NCI-H1048 (cell line): ENCODE data around the gene OR2T3.
"Not testable (repeated sequence)": the region's sequence is repeated elsewhere in the genome, so short reads cannot be mapped to it uniquely, and the experiment has no call there.

ENCODE experiments used
- DNase-seq: peaks from one replicate; lab custom pipeline; 2025; lab: John Stamatoyannopoulos, UW

The OR2T3 gene, protein sequence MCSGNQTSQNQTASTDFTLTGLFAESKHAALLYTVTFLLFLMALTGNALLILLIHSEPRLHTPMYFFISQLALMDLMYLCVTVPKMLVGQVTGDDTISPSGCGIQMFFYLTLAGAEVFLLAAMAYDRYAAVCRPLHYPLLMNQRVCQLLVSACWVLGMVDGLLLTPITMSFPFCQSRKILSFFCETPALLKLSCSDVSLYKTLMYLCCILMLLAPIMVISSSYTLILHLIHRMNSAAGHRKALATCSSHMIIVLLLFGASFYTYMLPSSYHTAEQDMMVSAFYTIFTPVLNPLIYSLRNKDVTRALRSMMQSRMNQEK

DNA sequence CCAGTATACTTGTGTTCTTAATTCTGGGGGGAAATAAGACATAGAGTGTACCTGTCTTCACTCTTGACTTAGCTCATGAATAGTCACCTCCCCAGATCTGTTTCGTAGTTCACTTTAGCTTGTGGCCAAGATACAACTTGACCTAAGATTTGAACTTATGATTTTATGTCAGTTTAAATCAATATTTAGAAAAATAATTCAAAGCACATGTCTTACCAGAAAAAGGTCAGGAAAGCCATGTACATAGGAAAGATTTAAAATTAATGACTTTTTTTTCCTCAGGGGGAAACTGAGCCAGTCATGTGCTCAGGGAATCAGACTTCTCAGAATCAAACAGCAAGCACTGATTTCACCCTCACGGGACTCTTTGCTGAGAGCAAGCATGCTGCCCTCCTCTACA is at the start of gene OR2T3:
TSS of gene OR2T3 (plus strand) at position 301 of the 400 bp plus-strand sequence. CDS start at position 301, 0 bp downstream.
- DNase-seq, result not testable (repeated sequence)

DNA sequence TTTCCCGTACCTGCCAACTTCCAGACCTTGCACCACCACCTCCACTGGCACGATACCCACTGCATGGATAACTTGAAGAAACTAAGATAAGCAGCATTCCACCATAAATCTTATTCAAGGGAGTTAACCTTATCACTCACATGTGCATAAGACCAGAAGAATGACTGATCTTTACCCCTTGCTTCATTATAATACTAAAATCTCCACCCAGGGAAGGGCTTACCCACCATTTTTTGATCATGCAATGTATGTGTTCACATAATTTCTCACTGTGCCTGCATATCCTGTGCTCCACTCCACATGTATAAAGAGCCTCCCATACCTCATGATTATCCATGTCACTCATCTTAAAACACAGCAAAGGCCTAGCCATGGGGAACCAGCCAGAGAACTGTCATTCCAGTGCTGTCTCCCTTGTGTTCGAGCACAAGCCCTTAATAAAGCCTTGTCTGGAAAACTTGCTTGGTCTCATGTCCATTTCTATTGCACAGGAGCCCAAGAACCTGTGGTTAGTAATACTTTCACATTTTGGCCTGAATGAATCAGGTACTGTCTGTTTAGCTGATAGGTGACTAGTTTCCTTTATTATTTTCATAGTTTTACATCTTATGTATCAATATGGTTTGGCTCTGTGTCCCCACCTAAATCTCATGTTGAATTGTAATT is 45.5 kb upstream of the OR2T3 start:
- DNase-seq, result not testable (repeated sequence)

DNA sequence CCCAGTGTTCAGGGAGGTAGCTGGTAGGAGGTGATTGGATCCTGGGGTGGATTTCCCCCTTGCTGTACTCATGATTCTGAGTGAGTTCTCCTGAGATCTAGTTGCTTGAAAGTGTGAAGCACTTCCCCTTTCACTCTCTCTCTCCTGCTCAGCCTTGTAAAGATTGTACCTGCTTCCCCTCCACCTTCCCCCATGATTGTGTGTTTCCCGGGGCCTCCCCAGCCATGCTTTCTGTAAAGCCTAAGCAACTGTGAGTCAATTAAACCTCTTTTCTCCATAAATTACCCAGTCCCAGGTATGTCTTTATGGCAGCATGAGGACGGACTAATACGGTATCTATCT is 45.0 kb upstream of the OR2T3 start:
- not testable (repeated sequence) for DNase-seq

DNA sequence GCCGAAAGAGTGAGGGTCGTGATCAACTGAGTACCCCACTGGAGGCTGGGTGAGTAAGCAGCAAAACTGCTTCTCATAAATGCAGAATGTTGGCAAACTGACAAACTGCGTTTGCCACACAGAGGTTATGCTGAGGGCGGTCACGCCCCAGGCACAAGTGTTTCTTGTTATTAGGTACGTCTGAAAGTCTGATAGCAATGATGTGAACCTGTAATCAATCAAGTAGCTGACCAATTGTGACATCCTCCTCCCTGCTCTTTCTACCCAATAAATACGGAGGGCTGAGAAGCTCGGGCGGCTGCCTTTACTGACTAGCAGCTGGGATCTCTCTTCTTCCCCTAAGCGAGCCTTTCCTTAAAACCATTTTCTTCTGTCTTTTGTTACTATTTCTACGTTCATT is 41.5 kb upstream of the OR2T3 start:
- not testable (repeated sequence) for DNase-seq

DNA sequence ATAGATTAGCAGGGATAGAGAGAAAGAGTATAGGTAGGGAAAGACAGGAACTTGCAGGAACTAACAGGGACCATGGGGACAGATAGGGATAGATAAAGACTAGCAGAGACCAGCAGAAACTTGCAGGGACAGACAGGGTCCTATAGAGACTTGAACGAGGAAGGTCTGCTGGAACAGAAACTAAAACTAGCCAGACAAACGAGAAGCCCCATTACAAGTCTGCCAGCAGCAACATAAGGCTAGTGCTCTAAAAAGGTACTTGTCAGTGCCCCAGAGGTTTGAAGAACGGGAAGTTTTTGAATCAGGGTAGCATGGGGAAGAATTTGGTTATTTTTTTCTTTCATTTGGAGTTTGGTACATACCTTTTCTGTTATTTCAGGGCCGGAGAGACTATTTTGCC is 41.0 kb upstream of the OR2T3 start:
- DNase-seq, result not testable (repeated sequence)

DNA sequence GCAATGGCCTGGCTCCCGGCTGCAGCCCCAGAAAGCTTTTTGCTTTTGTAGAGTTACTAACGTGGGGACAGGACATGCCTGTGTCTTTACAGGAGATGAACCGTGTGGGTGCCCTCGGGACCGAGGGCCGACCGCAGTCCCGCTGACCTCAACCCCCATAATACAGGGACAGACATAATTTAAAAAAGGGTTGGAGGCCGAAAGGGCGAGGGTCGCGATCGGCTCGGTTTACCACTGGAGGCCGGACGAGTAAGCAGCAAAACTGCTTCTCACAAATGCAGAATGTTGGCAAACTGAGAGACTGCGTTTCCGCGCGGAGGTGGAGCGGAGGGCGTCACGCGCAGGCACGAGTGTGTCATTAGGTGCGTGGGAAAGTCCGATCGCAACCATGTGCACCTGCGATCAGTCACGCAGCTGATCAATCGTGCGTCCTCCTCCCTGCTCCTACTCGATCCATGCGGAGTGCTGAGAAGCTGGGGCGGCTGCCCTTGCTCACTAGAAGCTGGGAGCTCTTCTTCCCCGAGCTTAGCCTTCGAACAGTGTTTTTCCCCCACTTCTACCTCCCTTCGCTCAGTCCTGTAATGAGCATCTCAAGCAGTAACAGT is 39.2 kb upstream of the OR2T3 start:
- not testable (repeated sequence) for DNase-seq

DNA sequence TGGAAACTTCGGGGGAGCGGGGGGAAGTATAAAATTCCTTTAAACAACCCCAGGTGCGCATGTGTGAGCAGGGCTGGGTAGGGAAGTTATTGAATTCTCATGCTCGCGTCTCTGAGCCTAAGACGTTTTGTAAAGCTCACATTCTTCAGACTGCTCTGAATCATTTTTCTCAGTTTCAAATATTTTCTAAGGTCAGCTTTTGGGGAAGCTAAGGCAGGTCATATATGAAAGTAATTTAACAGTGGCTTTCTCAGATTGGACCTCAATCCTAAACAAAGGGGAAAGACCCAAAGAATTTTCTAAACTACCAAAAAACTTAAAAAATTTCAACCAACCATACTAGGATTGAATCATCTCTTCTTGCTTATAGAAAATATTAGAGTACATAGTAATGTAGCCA is 38.2 kb upstream of the OR2T3 start:
- not testable (repeated sequence) for DNase-seq

DNA sequence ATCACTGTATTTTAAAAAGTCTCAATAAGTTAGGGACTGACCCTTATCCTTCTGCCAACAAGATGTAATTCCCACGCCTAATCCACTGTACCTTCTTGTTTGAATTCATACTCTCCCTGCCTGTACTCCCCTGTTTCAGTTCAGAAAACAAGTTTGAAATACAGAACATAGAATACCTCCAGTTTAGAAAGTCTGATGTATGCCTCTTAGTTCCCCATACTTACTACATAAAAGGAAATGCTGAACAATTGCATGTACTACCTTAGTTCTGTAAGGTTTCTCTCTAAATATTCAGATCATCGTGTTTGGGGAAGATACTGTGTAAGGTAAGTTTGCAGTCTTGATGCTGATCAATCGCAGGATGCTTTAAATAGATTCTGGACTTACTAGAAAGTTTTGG is 36.8 kb upstream of the OR2T3 start:
- DNase-seq, result not testable (repeated sequence)

DNA sequence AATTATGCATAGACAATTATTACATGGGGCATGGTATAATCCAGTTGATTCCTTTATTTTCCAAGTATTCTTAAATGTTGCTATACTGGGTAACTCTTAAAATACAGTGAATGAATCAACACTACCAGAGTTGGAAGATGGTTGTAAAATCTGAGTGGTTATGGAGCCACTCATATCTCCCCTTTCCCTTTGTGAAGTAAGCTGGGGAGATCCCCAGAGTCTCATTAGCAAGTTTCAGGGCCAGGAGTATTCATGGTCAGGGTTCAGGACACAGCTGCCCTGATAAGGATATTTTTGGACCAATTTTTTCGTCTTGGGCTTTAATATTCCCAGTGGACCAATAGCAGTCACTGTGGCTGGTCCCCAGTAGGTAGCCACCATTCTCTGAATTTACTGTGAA is 34.5 kb upstream of the OR2T3 start:
- DNase-seq, result not testable (repeated sequence)

DNA sequence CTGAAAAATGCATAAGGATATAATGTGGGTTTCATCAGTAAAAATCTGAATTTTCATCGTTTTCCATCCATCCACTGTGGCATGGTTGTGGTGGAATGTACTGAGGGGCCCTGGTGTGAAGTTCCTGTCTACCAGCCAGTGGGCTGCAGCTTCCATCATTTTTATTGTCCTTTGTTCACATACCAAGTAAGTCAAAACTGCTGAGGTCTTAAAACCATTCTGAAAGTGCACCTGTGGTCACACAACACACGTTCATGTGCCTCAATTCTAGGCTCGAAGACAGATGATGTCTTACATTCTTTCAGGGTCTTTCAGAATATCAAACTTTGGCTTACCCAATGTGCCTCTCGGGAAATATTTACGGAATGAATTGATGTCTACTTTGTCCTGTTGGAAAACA is 33.9 kb upstream of the OR2T3 start:
- not testable (repeated sequence) for DNase-seq

DNA sequence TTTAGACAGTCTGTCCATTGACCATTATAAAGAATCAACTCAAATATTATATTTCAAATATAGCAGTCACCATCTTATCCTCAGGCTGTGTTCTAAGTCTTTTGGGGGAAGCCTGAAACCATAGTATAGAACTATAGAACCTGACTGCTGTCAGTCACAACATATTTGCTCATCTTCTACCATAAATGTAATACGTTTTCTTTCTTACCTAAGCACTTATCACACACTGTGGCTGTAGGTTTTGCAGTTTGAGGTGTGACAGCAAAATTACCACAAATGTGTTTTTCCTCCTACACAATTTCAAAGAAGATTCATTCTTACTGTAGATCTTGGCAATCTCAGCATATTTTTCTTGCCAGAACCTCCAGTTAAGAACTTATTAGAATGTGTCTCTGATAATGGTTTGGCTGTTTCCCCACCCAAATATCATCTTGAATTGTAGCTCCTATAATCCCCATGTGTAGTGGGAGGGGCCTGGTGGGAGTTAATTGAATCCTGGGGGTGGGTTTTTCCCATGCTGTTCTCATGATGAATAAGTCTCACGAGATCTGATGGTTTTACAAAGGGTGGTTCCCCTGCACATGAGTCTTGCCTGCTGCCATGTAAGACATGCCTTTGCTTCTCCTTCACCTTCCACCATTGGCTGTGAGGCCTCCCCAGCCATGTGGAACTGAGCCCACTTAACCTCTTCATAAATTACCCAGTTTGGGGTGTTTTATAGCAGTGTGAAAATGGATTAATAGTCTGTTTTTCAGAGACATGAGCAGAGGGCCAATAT is 30.5 kb upstream of the OR2T3 start:
- DNase-seq, result not testable (repeated sequence)

DNA sequence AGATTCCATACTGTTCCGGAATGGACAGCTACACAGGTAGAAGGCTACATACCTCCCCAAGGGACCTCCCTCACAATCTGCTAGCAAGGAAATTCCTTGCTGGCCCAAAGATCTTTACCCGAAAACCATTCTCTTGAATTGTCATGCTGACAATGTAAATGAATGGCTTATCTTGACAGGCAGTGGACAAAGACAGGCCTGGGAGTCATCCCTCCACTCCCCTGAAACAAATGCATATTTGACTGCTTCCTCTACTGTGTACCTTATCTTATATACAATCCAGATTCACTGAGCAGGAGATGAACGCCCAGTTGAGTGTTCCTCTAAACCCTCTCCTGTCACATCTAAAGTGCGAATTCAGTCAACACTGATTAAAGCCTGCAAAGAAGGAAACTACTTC is 28.5 kb upstream of the OR2T3 start:
- not testable (repeated sequence) for DNase-seq

DNA sequence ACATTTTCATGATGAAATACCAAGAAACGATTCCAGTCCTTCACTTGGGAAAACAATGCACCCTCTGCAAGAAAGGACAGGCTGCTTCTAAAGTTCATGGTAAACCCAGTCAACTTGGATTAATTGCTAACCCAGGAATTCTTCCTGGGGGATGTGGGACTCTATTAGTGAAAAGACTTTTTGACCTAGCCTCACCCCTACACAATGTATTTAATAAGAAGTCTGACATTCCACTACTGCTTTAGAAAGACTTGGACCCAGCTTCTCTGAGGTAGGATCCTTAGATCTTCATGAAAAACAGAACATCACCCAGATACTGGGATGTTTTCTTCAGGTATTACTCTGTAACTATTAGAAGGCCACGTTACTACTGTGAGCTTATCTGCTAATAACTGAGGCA is 27.8 kb upstream of the OR2T3 start, which contains the start of gene OR2T2:
TSS of gene OR2T2 (plus strand) at position 239 of the 400 bp plus-strand sequence. CDS start 7,161 bp downstream, outside the sequence.
- not testable (repeated sequence) for DNase-seq

DNA sequence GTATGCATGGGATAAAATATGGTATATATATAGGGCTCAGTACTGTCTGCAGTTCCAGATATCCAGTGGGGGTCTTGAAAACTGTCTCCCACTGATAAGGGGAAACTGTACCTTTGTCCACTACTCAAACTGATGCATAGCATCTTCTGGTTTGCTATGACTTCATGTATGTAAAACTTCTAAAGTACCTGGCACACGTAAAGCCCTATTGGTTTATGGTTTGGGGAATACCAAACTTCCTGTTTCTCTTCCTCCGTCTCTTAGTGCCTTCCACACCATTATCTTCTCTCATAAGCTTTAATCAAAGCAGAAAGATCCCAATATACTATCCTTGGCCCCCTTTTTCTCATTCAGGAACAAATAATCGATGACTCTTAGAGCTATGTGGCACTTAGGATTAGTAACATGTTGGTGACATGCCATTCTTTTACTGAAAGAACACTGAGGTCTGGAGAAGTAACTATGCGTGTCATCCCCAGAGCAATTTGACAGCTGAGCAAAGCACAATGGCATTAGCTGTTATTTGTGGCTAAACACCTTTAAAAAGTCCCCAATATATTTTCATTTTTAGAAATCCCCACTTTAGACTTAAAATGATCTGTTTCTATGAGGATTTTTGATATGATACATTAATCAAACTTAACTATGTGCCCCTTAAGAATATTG is 24.6 kb upstream of the OR2T3 start:
- DNase-seq, result not testable (repeated sequence)

DNA sequence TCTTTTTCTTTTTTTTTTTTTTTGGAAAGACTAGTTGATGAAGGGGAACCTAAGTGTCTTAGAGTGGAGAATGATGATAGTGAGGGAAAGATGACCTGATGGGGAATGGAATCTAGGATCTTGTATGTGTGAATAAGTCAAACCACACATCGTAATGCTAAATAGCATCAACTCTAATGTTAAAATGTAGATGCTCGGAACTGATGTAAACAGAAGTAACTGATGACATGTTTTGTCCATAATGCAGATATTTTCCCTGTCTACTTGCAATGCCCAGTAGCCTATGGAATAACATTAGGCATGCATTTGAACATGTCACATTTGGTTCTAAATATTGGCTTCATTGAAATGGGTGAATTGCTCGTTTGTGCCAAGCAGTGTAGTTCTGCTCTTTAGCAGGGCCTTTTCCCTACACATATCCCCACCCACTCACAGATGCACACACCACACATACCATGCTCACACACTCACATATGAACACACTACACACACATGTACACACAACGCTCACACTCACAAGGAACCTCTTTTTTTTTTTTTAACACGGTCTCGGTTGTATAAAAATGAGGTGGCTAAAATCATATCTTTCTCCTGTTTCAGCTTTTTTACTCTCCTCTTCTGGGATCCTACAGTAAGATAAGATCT is 23.2 kb upstream of the OR2T3 start:
- DNase-seq, result not testable (repeated sequence)

DNA sequence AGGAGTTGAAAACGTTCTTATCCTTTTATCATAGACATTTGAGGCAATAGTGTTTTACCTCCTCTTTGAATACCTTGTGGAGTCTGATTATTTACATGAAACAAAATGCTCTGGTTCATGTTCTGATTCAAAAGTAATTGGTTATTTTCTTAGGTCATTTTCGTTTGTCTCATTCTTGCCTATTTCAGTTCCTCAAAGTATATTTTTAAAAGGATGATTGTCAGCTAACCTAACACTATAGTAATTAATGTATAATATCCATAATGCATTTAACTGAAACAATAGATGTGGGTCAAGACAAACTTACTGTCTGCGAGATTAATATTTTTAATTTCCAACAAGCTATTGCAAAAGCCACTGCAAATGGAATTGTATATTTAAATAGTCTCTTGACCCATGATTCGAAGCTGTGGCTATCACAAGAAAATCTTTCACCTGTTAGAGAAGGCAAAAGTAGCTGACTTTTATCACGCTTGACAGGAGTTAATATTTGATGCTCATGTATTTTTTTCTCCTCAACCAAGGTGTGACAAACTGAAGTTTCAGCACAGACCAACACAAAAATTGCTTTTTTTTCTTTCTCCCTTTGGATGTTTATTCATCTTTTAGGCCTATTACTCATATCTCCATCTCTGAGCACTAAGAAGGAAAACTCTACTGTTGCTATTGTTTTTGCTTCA is 22.5 kb upstream of the OR2T3 start:
- DNase-seq, result not testable (repeated sequence)

DNA sequence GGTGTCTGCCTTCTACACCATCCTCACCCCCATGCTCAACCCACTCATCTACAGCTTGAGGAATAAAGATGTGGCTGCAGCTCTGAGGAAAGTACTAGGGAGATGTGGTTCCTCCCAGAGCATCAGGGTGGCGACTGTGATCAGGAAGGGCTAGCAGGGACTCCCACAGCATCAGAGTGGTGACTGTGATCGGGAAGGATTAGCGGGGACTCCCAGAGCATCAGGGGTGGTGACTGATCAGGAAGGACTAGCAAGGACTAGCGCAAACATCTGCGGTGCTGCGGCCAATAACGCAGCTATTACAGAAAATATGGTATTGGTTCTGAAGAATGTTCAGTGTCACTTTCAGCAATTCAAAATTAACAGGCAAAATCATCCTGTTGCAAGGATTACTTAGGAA is 19.5 kb upstream of the OR2T3 start:
- DNase-seq, result not testable (repeated sequence)

DNA sequence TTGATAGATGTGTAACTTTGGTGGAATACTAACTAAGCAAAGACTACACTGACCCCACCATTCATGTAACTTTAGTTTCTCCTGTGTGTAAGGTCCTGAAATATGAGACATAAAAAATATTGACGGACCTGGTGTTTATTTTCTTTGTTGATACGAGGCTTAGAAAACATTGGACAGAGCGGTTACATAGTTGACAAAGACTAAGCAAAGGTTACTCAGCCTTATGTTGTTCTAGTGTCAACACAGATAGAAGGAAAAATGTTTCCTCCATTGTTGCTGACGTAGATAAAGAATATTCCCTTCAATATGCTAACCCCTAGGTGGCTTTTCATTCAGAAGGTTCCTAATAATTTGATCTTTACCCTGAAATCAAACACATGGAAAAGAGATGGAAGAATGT is 18.1 kb upstream of the OR2T3 start:
- DNase-seq, result not testable (repeated sequence)

DNA sequence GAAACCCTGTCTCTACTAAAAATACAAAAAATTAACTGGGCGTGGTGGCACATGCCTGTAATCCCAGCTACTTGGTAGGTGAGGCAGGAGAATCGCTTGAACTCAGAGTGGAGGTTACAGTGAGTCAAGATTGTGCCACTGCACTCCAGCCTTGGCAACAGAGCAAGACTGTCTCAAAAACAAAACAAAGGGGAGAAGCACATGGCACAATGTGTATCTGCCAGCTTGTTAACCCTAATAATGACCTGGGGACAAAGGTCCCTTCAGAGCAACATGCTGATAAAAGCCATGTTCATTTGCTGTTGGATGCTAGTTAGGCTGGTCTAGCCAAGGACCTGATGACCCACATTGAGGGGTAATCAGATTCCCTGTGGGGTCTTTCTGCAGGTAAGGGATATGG is 16.5 kb upstream of the OR2T3 start:
- DNase-seq, result not testable (repeated sequence)

DNA sequence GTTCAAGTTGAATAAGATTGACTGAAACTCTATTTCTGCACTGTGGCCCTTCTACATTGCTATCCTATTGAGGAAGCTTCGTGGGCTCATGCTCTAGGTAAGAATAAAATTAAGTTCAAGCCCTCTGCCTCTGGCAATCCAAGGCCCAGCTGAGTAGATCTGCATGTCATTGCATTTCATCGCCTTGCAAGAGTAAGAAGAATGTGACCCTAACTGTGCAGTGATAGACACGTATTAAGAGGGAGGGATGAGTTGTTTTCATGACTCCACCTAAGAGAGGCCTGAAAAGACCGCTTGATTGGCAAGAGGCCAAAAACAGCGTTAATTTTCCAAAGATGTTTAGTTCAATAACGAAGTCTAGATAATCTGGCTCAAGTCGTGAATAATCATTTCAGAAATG is 14.0 kb upstream of the OR2T3 start:
- DNase-seq, result not testable (repeated sequence)

DNA sequence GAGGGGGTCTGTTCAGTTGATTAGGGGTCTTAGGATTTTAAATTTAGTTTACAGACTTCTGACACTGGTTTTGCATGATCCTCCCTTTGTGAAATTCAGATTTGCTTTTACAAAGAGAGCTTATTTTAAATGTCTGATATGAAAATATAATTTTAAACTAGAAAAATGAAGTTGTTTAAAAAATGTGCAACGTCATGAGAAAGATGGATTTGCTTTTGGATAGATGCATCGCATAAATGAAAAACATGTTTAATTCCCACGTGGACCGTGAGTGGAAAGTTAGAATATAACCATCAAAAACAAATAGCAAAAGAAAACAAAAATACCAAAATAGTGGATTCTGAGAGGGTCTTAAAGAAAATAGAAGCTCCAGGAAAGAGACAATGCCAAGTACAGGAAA is 2.0 kb upstream of the OR2T3 start:
- no peak for DNase-seq
